KMS-11 (cell line): ENCODE measurements around the gene ABCC11.

Experiments used
- H2AFZ ChIP-seq: fragments of 200-600 bp; sonication (generic); 2 replicates; pipeline ENCODE4 v1.6.1; 2016; ENCODE audit warnings: antibody characterized with exemption, mixed run types, low read depth
- H3K27ac ChIP-seq: fragments of 200-600 bp; sonication (generic); 2 replicates; pipeline ENCODE4 v1.6.1; 2016; ENCODE audit warnings: mild to moderate bottlenecking, mixed run types
- H3K27me3 ChIP-seq: fragments of 200-600 bp; sonication (generic); 2 replicates; pipeline ENCODE4 v1.6.1; 2017; ENCODE audit warnings: mild to moderate bottlenecking, low read depth, mixed run types, moderate library complexity; ENCODE audit not compliant: insufficient read depth
- H3K36me3 ChIP-seq: fragments of 200-600 bp; sonication (generic); 2 replicates; pipeline ENCODE4 v1.6.1; 2017; ENCODE audit warnings: mild to moderate bottlenecking, mixed run types; ENCODE audit not compliant: insufficient read depth
- H3K4me1 ChIP-seq: fragments of 200-600 bp; sonication (generic); 2 replicates; pipeline ENCODE4 v1.6.1; 2016; ENCODE audit warnings: mild to moderate bottlenecking, low read depth, mixed run types; ENCODE audit not compliant: poor library complexity, severe bottlenecking
- H3K4me2 ChIP-seq: fragments of 200-600 bp; sonication (generic); 2 replicates; pipeline ENCODE4 v1.7.0; 2016; ENCODE audit warnings: mild to moderate bottlenecking, mixed run types
- H3K4me3 ChIP-seq: fragments of 200-600 bp; sonication (generic); IDR thresholded peaks from 2 replicates; pipeline ENCODE4 v1.6.1; 2017; ENCODE audit warnings: low read depth, low read length, mixed read lengths; ENCODE audit not compliant: insufficient read depth
- H3K79me2 ChIP-seq: fragments of 200-600 bp; sonication (generic); 2 replicates; pipeline ENCODE4 v1.6.1; 2016; ENCODE audit warnings: low read depth, mixed run types; ENCODE audit not compliant: insufficient read depth
- H3K9ac ChIP-seq: fragments of 200-600 bp; sonication (generic); 2 replicates; pipeline ENCODE4 v1.6.1; 2016; ENCODE audit warnings: mild to moderate bottlenecking, mixed run types
- H4K20me1 ChIP-seq: fragments of 200-600 bp; sonication (generic); 2 replicates; pipeline ENCODE4 v1.6.1; 2016; ENCODE audit warnings: mild to moderate bottlenecking, mixed run types; ENCODE audit not compliant: insufficient read depth
- CTCF ChIP-seq: fragments of 200-600 bp; sonication (generic); conservative IDR thresholded peaks from 2 replicates; pipeline ENCODE4 v1.6.1; 2017; ENCODE audit warnings: low read depth, mild to moderate bottlenecking, antibody characterized with exemption, low read length, moderate library complexity, mixed read lengths

Gene ABCC11

GRCh38 chr16:48203974-48204824 lies 43.1 kb downstream of the ABCC11 start:
- no peak overlapping the region for H2AFZ ChIP-seq
- no peaks in the 10 kb centered on the region for H3K79me2 ChIP-seq
- H3K4me3 ChIP-seq, result no peak overlapping the region
- no peaks in the 10 kb centered on the region for H3K4me1 ChIP-seq
- no peak overlapping the region for H3K9ac ChIP-seq
- H4K20me1 ChIP-seq, result no peaks in the 10 kb centered on the region
- H3K36me3 ChIP-seq, result no peaks in the 10 kb centered on the region
- H3K27ac ChIP-seq, result no peak overlapping the region
- H3K27me3 ChIP-seq, result no peaks in the 10 kb centered on the region
- TF ChIP-seq CTCF, result no peak
- no peak overlapping the region for H3K4me2 ChIP-seq

- Histone ChIP-seq H3K79me2 (no peaks in the 10 kb centered on the region), H3K4me2 (no peak overlapping the region), H3K36me3 (no peaks in the 10 kb centered on the region), H4K20me1 (no peaks in the 10 kb centered on the region), H3K9ac (no peak overlapping the region), H2AFZ (no peak overlapping the region), H3K27ac (no peak overlapping the region), H3K4me1 (no peaks in the 10 kb centered on the region), H3K4me3 (no peak overlapping the region), H3K27me3 (no peaks in the 10 kb centered on the region)
- no peak for TF ChIP-seq CTCF
Measured at GRCh38 chr16:48201515-48202201, 45.7 kb downstream of the ABCC11 start.

- Histone ChIP-seq H3K9ac (no peak overlapping the region), H3K27me3 (no peaks in the 10 kb centered on the region), H3K4me3 (no peak overlapping the region), H3K27ac (no peak overlapping the region), H2AFZ (no peak overlapping the region), H3K4me2 (no peak overlapping the region), H4K20me1 (no peaks in the 10 kb centered on the region), H3K36me3 (no peaks in the 10 kb centered on the region), H3K4me1 (no peaks in the 10 kb centered on the region), H3K79me2 (no peaks in the 10 kb centered on the region)
- no peak for TF ChIP-seq CTCF
Measured at GRCh38 chr16:48197294-48197693, 50.0 kb downstream of the ABCC11 start.

- Histone ChIP-seq H3K79me2 (no peaks in the 10 kb centered on the region), H3K27ac (no peak overlapping the region), H3K4me3 (no peak overlapping the region), H3K9ac (no peak overlapping the region), H4K20me1 (no peaks in the 10 kb centered on the region), H3K27me3 (no peaks in the 10 kb centered on the region), H3K4me1 (no peaks in the 10 kb centered on the region), H3K36me3 (no peaks in the 10 kb centered on the region), H3K4me2 (no peak overlapping the region), H2AFZ (no peak overlapping the region)
- TF ChIP-seq CTCF, result no peak
Measured at GRCh38 chr16:48194828-48195556, 52.3 kb downstream of the ABCC11 start.
